ENCODE results near the gene ARMC8.

Gene ARMC8

DNA sequence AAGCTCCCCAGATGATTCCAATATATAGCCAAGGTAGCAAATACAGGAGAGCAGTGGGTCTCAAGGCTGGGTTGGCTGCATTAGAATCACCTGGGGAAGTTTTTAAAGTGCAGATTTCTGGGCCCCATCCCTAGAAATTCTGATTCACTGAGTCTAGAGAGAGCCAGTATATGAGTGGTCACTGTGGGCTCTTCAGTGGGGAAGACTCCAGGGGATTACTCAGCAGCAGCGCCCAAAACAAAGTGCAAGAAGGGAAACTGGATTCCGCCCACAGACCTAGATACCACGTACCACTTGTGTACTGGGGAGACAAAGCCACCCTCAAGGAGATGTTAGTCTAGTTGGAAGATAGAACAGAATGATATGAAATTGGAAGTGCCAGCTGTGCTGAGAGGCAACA is 102.6 kb downstream of the ARMC8 start:
- H3K36me3 ChIP-seq (ENCODE audit: control insufficient read depth, insufficient read depth, low read length), result peaks cover 9% of the 10 kb centered on the region
- H3K4me1 ChIP-seq (ENCODE audit: control insufficient read depth, insufficient read depth, low read length), result no peaks in the 10 kb centered on the region
- no peaks in the 10 kb centered on the region for H3K9me3 ChIP-seq (ENCODE audit: control insufficient read depth, low read length)
- H3K9ac ChIP-seq (ENCODE audit: low read length), result no peak overlapping the region
- H3K4me3 ChIP-seq (ENCODE audit: low read length), result no peak overlapping the region
- H3K27me3 ChIP-seq (ENCODE audit: control insufficient read depth, insufficient read depth, low read length), result no peaks in the 10 kb centered on the region

DNA sequence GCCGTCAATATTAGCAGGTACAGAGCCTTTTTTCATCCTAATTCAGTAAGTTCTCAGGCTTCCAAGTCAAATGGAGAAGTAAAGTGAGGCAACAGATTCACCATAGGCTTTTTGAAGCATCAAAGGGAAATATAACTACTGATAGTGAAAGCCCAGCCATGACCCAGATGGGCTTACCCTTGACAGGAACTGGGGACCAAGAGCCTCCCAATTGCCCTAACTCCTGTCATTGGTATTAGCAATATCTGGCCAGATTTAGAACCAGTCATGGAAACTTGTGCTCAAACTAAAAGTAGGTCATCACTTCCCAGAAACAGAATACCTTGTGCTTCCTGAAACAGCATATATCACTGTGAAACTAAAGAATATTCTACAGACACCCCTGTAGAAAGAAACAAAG is 109.5 kb downstream of the ARMC8 start:
- H3K27me3 ChIP-seq (ENCODE audit: control insufficient read depth, insufficient read depth, low read length), result no peaks in the 10 kb centered on the region
- H3K9ac ChIP-seq (ENCODE audit: low read length), result no peak overlapping the region
- no peak overlapping the region for H3K4me3 ChIP-seq (ENCODE audit: low read length)
- H3K4me1 ChIP-seq (ENCODE audit: control insufficient read depth, insufficient read depth, low read length), result no peaks in the 10 kb centered on the region
- H3K9me3 ChIP-seq (ENCODE audit: control insufficient read depth, low read length), result no peaks in the 10 kb centered on the region
- no peaks in the 10 kb centered on the region for H3K36me3 ChIP-seq (ENCODE audit: control insufficient read depth, insufficient read depth, low read length)

DNA sequence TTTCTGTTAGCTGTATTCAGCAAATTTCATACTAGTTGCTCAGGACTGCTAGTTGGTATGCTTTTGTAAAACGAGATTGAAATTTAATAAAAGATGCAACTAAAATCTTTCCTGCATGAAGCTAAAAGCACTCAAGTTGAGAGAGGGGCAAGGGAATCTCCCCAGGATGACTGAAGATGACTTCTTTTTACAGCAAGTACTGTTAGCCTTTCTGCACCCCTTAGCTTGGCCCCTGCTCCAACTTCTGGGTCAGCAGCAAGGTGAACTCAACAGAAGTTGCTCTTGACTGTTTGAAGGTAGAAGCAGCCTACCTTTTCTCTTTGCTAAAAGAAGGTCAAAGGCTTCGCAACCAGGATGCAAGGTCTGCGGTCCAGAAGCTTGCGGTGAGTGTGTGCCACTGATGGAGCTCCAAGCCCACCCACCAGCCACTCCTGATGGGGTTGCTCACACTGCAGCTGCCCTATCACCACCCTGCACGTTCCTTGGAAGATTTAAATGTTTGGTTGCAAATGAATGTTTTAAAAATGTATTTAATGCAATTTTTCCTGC is 110.0 kb downstream of the ARMC8 start:
- H3K27me3 ChIP-seq (ENCODE audit: control insufficient read depth, insufficient read depth, low read length), result no peaks in the 10 kb centered on the region
- H3K9me3 ChIP-seq (ENCODE audit: control insufficient read depth, low read length), result no peaks in the 10 kb centered on the region
- H3K9ac ChIP-seq (ENCODE audit: low read length), result no peak overlapping the region
- H3K4me3 ChIP-seq (ENCODE audit: low read length), result no peak overlapping the region
- no peaks in the 10 kb centered on the region for H3K36me3 ChIP-seq (ENCODE audit: control insufficient read depth, insufficient read depth, low read length)
- H3K4me1 ChIP-seq (ENCODE audit: control insufficient read depth, insufficient read depth, low read length), result no peaks in the 10 kb centered on the region

DNA sequence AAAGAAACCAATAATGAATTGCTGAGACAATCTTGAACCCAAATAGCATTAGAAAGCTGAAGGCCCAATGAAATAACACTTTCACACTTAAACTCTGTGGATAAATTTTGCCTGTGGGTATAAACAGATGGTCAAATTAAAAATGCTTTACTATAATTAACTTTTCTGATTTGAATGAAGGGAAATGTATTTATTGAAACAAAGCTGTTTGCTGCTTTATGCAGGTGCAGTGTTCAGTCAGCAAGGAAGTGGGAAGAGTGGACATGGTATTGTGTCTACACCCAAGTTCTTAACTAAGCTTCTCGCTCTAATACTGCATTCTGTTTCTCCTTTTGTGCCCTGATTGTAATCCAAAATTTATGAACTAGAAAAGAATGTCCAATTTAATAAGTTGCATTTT is 110.8 kb downstream of the ARMC8 start:
- no peaks in the 10 kb centered on the region for H3K36me3 ChIP-seq (ENCODE audit: control insufficient read depth, insufficient read depth, low read length)
- H3K9me3 ChIP-seq (ENCODE audit: control insufficient read depth, low read length), result no peaks in the 10 kb centered on the region
- H3K9ac ChIP-seq (ENCODE audit: low read length), result no peak overlapping the region
- H3K27me3 ChIP-seq (ENCODE audit: control insufficient read depth, insufficient read depth, low read length), result no peaks in the 10 kb centered on the region
- H3K4me1 ChIP-seq (ENCODE audit: control insufficient read depth, insufficient read depth, low read length), result no peaks in the 10 kb centered on the region
- no peak overlapping the region for H3K4me3 ChIP-seq (ENCODE audit: low read length)

DNA sequence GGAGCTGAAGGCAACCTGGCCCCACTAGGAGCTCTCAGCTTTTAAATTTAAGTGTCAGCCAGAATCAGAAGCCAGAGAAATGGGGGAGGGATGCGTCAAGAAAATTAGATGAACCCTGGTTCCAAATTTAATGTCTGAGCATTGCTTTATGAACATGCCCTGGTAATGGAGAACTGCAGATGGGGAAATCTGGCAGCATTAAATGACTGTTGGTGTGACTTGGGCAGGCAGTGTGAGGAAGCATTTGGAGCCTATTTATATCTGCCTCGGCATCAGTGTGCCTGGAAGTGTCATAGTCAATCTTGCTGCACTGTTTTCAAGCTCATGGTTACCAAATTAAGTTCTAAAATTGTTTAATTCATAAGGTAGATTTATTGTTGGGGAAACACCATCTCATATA is 113.5 kb downstream of the ARMC8 start:
- no peaks in the 10 kb centered on the region for H3K27me3 ChIP-seq (ENCODE audit: control insufficient read depth, insufficient read depth, low read length)
- no peak overlapping the region for H3K4me3 ChIP-seq (ENCODE audit: low read length)
- no peak overlapping the region for H3K9ac ChIP-seq (ENCODE audit: low read length)
- no peaks in the 10 kb centered on the region for H3K36me3 ChIP-seq (ENCODE audit: control insufficient read depth, insufficient read depth, low read length)
- no peaks in the 10 kb centered on the region for H3K9me3 ChIP-seq (ENCODE audit: control insufficient read depth, low read length)
- no peaks in the 10 kb centered on the region for H3K4me1 ChIP-seq (ENCODE audit: control insufficient read depth, insufficient read depth, low read length)

DNA sequence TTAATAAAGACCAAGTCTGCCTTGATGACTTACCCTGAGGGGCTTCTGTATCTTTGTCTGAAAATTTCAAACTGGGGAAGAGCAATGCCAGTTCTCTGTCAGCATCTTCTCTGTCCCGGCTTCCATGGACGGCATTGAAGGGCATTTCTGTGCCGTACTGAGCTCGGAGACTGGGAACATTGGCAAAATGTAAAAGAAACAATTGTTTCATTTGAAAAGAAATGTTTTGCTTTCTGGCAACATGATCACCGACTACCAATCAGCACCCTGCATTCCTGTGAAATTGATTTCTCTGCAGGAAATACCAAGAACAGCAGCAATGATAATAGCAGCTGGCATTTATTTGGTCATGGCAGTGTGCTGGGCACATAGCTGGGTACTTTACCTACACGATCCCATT is 116.4 kb downstream of the ARMC8 start:
- no peaks in the 10 kb centered on the region for H3K9me3 ChIP-seq (ENCODE audit: control insufficient read depth, low read length)
- H3K36me3 ChIP-seq (ENCODE audit: control insufficient read depth, insufficient read depth, low read length), result no peaks in the 10 kb centered on the region
- no peak overlapping the region for H3K4me3 ChIP-seq (ENCODE audit: low read length)
- no peaks in the 10 kb centered on the region for H3K27me3 ChIP-seq (ENCODE audit: control insufficient read depth, insufficient read depth, low read length)
- H3K4me1 ChIP-seq (ENCODE audit: control insufficient read depth, insufficient read depth, low read length), result no peaks in the 10 kb centered on the region
- H3K9ac ChIP-seq (ENCODE audit: low read length), result no peak overlapping the region

DNA sequence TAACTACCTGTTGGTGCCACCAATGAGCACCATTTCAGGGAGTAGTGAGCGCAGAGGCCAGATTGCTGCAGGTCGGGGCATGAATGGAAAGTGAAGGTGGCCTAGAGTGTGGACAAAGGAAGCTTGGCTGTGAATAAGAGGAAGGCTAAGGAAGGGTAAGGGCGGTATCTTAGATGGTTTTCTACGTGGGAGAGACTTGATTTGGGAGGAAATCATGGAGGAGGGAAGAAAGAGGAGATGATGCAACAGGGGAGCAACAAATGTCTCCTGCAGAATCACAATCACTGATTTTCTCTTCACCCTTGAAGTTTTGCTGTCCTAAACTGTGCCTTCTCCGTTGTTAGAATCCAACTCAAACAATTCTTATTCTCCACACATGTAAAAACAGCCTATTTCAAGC is 120.8 kb downstream of the ARMC8 start:
- Histone ChIP-seq H3K9ac (ENCODE audit: low read length) (no peak overlapping the region), H3K4me1 (ENCODE audit: control insufficient read depth, insufficient read depth, low read length) (no peaks in the 10 kb centered on the region), H3K36me3 (ENCODE audit: control insufficient read depth, insufficient read depth, low read length) (no peaks in the 10 kb centered on the region), H3K4me3 (ENCODE audit: low read length) (no peak overlapping the region), H3K27me3 (ENCODE audit: control insufficient read depth, insufficient read depth, low read length) (no peaks in the 10 kb centered on the region), H3K9me3 (ENCODE audit: control insufficient read depth, low read length) (no peaks in the 10 kb centered on the region)

DNA sequence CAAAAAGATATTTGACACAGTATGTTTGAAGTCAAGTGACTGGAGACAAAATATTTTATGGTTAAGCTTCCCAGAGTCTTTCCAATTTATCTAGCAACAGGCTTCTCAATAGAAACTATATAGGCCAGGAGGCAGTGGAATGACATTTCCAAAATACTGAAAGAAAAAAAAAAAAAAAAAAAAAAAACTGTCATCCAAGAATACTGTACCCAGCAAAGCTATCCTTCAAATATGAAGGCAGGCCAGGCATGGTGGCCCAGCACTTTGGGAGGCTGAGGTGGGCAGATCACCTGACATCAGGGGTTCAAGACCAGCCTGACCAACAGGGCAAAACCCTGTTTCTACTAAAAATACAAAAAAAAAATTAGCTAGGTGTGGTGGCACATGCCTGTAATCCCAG is 121.7 kb downstream of the ARMC8 start:
- no peaks in the 10 kb centered on the region for H3K4me1 ChIP-seq (ENCODE audit: control insufficient read depth, insufficient read depth, low read length)
- no peaks in the 10 kb centered on the region for H3K27me3 ChIP-seq (ENCODE audit: control insufficient read depth, insufficient read depth, low read length)
- no peaks in the 10 kb centered on the region for H3K9me3 ChIP-seq (ENCODE audit: control insufficient read depth, low read length)
- no peak overlapping the region for H3K4me3 ChIP-seq (ENCODE audit: low read length)
- no peaks in the 10 kb centered on the region for H3K36me3 ChIP-seq (ENCODE audit: control insufficient read depth, insufficient read depth, low read length)
- no peak overlapping the region for H3K9ac ChIP-seq (ENCODE audit: low read length)

DNA sequence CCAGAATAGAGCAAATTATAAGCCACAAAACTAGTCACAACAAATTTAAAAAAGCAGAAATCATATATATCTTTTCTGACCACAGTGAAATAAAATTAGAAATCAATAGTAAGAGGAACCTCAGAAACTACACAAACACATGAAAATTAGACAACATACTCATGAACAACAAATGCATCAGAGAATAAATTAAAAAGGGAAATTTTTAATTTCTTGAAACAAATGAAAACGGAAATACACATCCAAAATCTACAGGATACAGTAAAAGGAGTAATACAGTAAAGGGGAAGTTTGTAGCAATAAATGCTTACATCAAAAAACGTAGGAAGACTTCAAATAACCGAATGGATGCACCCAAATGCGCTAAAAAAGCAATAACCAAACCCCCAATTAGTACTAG is 123.4 kb downstream of the ARMC8 start:
- no peaks in the 10 kb centered on the region for H3K4me1 ChIP-seq (ENCODE audit: control insufficient read depth, insufficient read depth, low read length)

DNA sequence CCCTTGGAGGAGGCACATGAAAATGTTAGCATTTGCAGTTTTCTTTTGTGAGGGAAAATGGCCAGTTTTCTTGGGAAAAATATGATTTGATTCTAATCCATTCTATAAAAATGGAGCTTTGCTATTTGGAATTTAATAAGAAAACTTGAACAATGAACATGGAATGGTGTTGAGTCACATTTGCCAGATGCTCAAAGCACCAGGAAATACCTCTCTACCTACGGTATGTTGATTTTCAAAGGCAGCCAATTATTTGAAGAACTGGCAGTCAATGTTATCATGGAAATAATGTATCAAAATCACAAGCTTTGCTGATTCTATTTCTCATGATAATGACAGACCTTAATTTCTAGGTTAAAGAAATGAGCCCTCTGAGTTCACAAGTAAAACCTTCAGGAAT is 127.7 kb downstream of the ARMC8 start:
- Histone ChIP-seq H3K9ac (ENCODE audit: low read length) (no peak overlapping the region), H3K4me1 (ENCODE audit: control insufficient read depth, insufficient read depth, low read length) (no peaks in the 10 kb centered on the region)

More for the DNA sequence above, 123.4 kb downstream of the ARMC8 start:
- no peaks in the 10 kb centered on the region for H3K9me3 ChIP-seq (ENCODE audit: control insufficient read depth, low read length)
- H3K9ac ChIP-seq (ENCODE audit: low read length), result no peak overlapping the region
- H3K36me3 ChIP-seq (ENCODE audit: control insufficient read depth, insufficient read depth, low read length), result no peaks in the 10 kb centered on the region
- no peak overlapping the region for H3K4me3 ChIP-seq (ENCODE audit: low read length)
- H3K27me3 ChIP-seq (ENCODE audit: control insufficient read depth, insufficient read depth, low read length), result no peaks in the 10 kb centered on the region

DNA sequence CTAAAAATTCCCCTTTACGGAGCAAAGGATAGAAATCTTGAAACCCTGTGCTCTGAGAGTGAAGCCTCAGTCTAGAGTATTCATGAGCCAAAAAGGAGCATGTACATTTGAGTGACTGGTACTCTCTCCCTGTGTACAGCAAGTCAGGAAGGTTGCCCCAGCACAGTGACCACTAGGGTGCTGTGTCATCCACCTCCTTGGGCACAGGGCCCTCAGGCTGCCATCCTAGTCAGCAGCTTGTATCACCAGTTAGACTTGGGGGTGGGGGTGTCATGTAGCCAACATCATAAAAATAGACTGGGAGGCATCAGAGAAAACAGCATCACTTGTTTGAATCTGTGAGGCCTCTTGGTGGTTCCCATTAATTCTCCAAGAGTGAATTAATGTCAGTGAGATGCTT is 130.6 kb downstream of the ARMC8 start:
- Histone ChIP-seq H3K4me3 (ENCODE audit: low read length) (no peak overlapping the region), H3K4me1 (ENCODE audit: control insufficient read depth, insufficient read depth, low read length) (no peaks in the 10 kb centered on the region), H3K27me3 (ENCODE audit: control insufficient read depth, insufficient read depth, low read length) (no peaks in the 10 kb centered on the region), H3K36me3 (ENCODE audit: control insufficient read depth, insufficient read depth, low read length) (no peaks in the 10 kb centered on the region), H3K9me3 (ENCODE audit: control insufficient read depth, low read length) (no peaks in the 10 kb centered on the region), H3K9ac (ENCODE audit: low read length) (no peak overlapping the region)

More for the DNA sequence above, 127.7 kb downstream of the ARMC8 start:
- Histone ChIP-seq H3K9me3 (ENCODE audit: control insufficient read depth, low read length) (no peaks in the 10 kb centered on the region), H3K4me3 (ENCODE audit: low read length) (no peak overlapping the region), H3K27me3 (ENCODE audit: control insufficient read depth, insufficient read depth, low read length) (no peaks in the 10 kb centered on the region), H3K36me3 (ENCODE audit: control insufficient read depth, insufficient read depth, low read length) (no peaks in the 10 kb centered on the region)

DNA sequence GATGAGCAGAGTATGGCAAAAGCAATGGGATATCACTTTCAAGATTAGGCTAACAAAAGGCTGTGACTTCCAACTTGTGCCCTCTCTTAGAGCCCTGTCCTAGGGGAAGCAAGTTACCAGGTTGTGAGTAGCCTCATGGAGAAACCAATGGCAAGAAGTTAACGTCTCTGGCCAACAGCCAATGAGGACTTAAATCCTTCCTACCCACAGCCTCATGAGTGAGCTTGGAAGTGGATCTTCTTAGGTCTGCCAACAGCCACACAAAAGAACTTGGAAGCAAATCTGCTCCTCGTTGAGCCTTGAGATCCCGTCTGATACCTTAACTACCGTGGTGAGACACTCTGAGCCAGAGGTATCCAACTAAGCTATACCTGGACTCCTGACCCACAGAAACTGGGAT is 136.9 kb downstream of the ARMC8 start:
- Histone ChIP-seq H3K27me3 (ENCODE audit: control insufficient read depth, insufficient read depth, low read length) (no peaks in the 10 kb centered on the region), H3K9ac (ENCODE audit: low read length) (no peak overlapping the region), H3K36me3 (ENCODE audit: control insufficient read depth, insufficient read depth, low read length) (no peaks in the 10 kb centered on the region), H3K9me3 (ENCODE audit: control insufficient read depth, low read length) (no peaks in the 10 kb centered on the region), H3K4me1 (ENCODE audit: control insufficient read depth, insufficient read depth, low read length) (no peaks in the 10 kb centered on the region), H3K4me3 (ENCODE audit: low read length) (no peak overlapping the region)

DNA sequence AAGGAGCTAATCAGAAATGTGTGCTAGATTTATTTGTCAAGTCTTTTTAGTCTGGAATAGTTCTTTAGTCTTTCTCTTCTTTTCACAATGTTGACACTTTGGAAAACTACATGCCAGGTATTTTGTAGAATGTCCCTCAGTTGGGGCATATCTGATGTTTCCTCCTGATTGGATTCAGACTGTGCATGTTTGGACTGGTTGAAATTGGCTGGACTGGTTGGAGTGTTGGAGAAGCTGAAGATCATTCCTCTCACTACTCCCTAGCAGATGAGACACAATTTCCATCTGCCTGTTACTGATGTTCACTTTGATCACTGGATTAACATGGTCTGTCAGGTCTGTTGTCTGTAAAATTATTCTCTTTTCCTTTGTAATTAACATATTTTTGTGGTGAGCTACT is 138.9 kb downstream of the ARMC8 start:
- Histone ChIP-seq H3K27me3 (ENCODE audit: control insufficient read depth, insufficient read depth, low read length) (no peaks in the 10 kb centered on the region), H3K36me3 (ENCODE audit: control insufficient read depth, insufficient read depth, low read length) (no peaks in the 10 kb centered on the region), H3K4me3 (ENCODE audit: low read length) (no peak overlapping the region), H3K9me3 (ENCODE audit: control insufficient read depth, low read length) (no peaks in the 10 kb centered on the region), H3K9ac (ENCODE audit: low read length) (no peak overlapping the region), H3K4me1 (ENCODE audit: control insufficient read depth, insufficient read depth, low read length) (no peaks in the 10 kb centered on the region)

Data from mucosa of stomach (tissue), 1 donor.